Measurements from ENCODE around the gene BARX1. TPM values are rescaled to one million over a fixed set of nuclear protein-coding genes. Genes with fewer than 3 reads are reported as not detected.

BARX1 gene
- total RNA-seq, 2 experiments from 2014 or later, result 1.8 to 1.9 TPM

- no peak overlapping the region for H3K4me3 Mint-ChIP-seq
- H3K27me3 Mint-ChIP-seq, result peaks cover 76% of the 10 kb centered on the region
- peak; percentile 29 for DNase-seq
- no peaks in the 10 kb centered on the region for H3K36me3 Mint-ChIP-seq (ENCODE audit: low read depth)
- no peaks in the 10 kb centered on the region for H3K9me3 Mint-ChIP-seq (ENCODE audit: low read depth)
- CTCF ChIA-PET, result interaction anchor here (1.1 to 1.7 kb wide), 3 partner anchors 13 to 14 kb away, joined by 4 to 5 read pairs (median 4); no protein-coding TSS in a partner anchor
- POLR2A ChIA-PET, result no interaction called here
- ATAC-seq, result no peak
- intact Hi-C loops (cut with DNase I, micrococcal nuclease), result no loop called here
- H3K4me1 Mint-ChIP-seq, result peaks cover 42% of the 10 kb centered on the region
- no peak overlapping the region for H3K27ac Mint-ChIP-seq
Observed at GRCh38 chr9:93949694-93950449, 5.3 kb downstream of the BARX1 start.

GRCh38 chr9:93949073-93949693 is 6.0 kb downstream of the BARX1 start:
- ChIA-PET POLR2A (no interaction called here), CTCF (interaction anchor here (0.6 to 1.5 kb wide), 4 partner anchors 13 to 998 kb away, joined by 3 to 6 read pairs (median 4); no protein-coding TSS in a partner anchor)
- ATAC-seq, result no peak
- intact Hi-C loops (cut with DNase I, micrococcal nuclease), result no loop called here
- Mint-ChIP-seq H3K36me3 (ENCODE audit: low read depth) (no peaks in the 10 kb centered on the region), H3K27me3 (peaks cover 79% of the 10 kb centered on the region), H3K4me1 (peaks cover 42% of the 10 kb centered on the region), H3K9me3 (ENCODE audit: low read depth) (no peaks in the 10 kb centered on the region), H3K27ac (no peak overlapping the region), H3K4me3 (no peak overlapping the region)
- DNase-seq, result peak; percentile 39

- intact Hi-C loops (cut with DNase I, micrococcal nuclease), result no loop called here
- POLR2A ChIA-PET, result interaction anchor here (0.7 kb wide), 1 partner anchor 22 kb away, joined by 3 read pairs; no protein-coding TSS in a partner anchor
- H3K27me3 Mint-ChIP-seq, result peaks cover 79% of the 10 kb centered on the region
- DNase-seq (no peak), ATAC-seq (no peak)
- no peak overlapping the region for H3K4me3 Mint-ChIP-seq
- CTCF ChIA-PET, result interaction anchor here (0.6 to 1.5 kb wide), 4 partner anchors 14 to 999 kb away, joined by 3 to 6 read pairs (median 4); no protein-coding TSS in a partner anchor
- H3K36me3 Mint-ChIP-seq (ENCODE audit: low read depth), result no peaks in the 10 kb centered on the region
- H3K27ac Mint-ChIP-seq, result no peak overlapping the region
- H3K9me3 Mint-ChIP-seq (ENCODE audit: low read depth), result no peaks in the 10 kb centered on the region
- peaks cover 38% of the 10 kb centered on the region for H3K4me1 Mint-ChIP-seq
Observed at GRCh38 chr9:93948441-93949072, 6.6 kb downstream of the BARX1 start.

GRCh38 chr9:93947409-93948070 is 7.6 kb downstream of the BARX1 start:
- intact Hi-C loops (cut with DNase I, micrococcal nuclease), result no loop called here
- H3K27me3 Mint-ChIP-seq, result peaks cover 82% of the 10 kb centered on the region
- H3K27ac Mint-ChIP-seq, result no peak overlapping the region
- no peak for DNase-seq
- H3K4me1 Mint-ChIP-seq, result peaks cover 32% of the 10 kb centered on the region
- H3K36me3 Mint-ChIP-seq (ENCODE audit: low read depth), result no peaks in the 10 kb centered on the region
- no peak overlapping the region for H3K4me3 Mint-ChIP-seq
- ATAC-seq, result no peak
- ChIA-PET POLR2A (no interaction called here), CTCF (interaction anchor here (1.5 kb wide), 2 partner anchors 9 to 265 kb away, joined by 6 read pairs; no protein-coding TSS in a partner anchor)
- no peaks in the 10 kb centered on the region for H3K9me3 Mint-ChIP-seq (ENCODE audit: low read depth)

GRCh38 chr9:93946338-93946712 is 8.8 kb downstream of the BARX1 start:
- ATAC-seq, result no peak
- POLR2A ChIA-PET, result no interaction called here
- no peak overlapping the region for H3K27ac Mint-ChIP-seq
- no peak for DNase-seq
- H3K36me3 Mint-ChIP-seq (ENCODE audit: low read depth), result no peaks in the 10 kb centered on the region
- peaks cover 84% of the 10 kb centered on the region for H3K27me3 Mint-ChIP-seq
- no peaks in the 10 kb centered on the region for H3K9me3 Mint-ChIP-seq (ENCODE audit: low read depth)
- peaks cover 24% of the 10 kb centered on the region for H3K4me1 Mint-ChIP-seq
- intact Hi-C loops (cut with DNase I, micrococcal nuclease), result no loop called here
- H3K4me3 Mint-ChIP-seq, result peak overlapping the region; percentile 2
- CTCF ChIA-PET, result interaction anchor here (0.6 kb wide), 1 partner anchor 22 kb away, joined by 3 read pairs; no protein-coding TSS in a partner anchor

- Mint-ChIP-seq H3K27me3 (peaks cover 83% of the 10 kb centered on the region), H3K27ac (no peak overlapping the region), H3K4me1 (peaks cover 20% of the 10 kb centered on the region), H3K4me3 (peak overlapping the region; percentile 20), H3K9me3 (ENCODE audit: low read depth) (no peaks in the 10 kb centered on the region), H3K36me3 (ENCODE audit: low read depth) (no peaks in the 10 kb centered on the region)
- ATAC-seq (no peak), DNase-seq (no peak)
- ChIA-PET CTCF (no interaction called here), POLR2A (no interaction called here)
- intact Hi-C loops (cut with DNase I, micrococcal nuclease), result no loop called here
Observed at GRCh38 chr9:93945400-93946337, 9.5 kb downstream of the BARX1 start.

GRCh38 chr9:93944011-93944410 is 11.1 kb downstream of the BARX1 start:
- intact Hi-C loops (cut with DNase I, micrococcal nuclease), result no loop called here
- Mint-ChIP-seq H3K27ac (no peak overlapping the region), H3K4me1 (peaks cover 12% of the 10 kb centered on the region), H3K9me3 (ENCODE audit: low read depth) (no peaks in the 10 kb centered on the region), H3K36me3 (ENCODE audit: low read depth) (no peaks in the 10 kb centered on the region), H3K27me3 (peaks cover 74% of the 10 kb centered on the region), H3K4me3 (no peak overlapping the region)
- ChIA-PET POLR2A (no interaction called here), CTCF (no interaction called here)
- ATAC-seq (no peak), DNase-seq (no peak)

GRCh38 chr9:93942161-93942560 is 13.0 kb downstream of the BARX1 start:
- H3K4me1 Mint-ChIP-seq, result peaks cover 10% of the 10 kb centered on the region

GRCh38 chr9:93941493-93941892 is 13.7 kb downstream of the BARX1 start:
- Mint-ChIP-seq H3K9me3 (ENCODE audit: low read depth) (no peaks in the 10 kb centered on the region), H3K4me3 (no peak overlapping the region), H3K27ac (no peak overlapping the region), H3K27me3 (peaks cover 58% of the 10 kb centered on the region), H3K36me3 (ENCODE audit: low read depth) (no peaks in the 10 kb centered on the region), H3K4me1 (peaks cover 10% of the 10 kb centered on the region)
- DNase-seq, result no peak
- intact Hi-C loops (cut with DNase I, micrococcal nuclease), result no loop called here
- ChIA-PET POLR2A (no interaction called here), CTCF (no interaction called here)
- no peak for ATAC-seq

More at GRCh38 chr9:93942161-93942560, 13.0 kb downstream of the BARX1 start:
- DNase-seq (no peak), ATAC-seq (no peak)
- H3K27ac Mint-ChIP-seq, result no peak overlapping the region
- no peak overlapping the region for H3K4me3 Mint-ChIP-seq
- ChIA-PET CTCF (no interaction called here), POLR2A (no interaction called here)
- intact Hi-C loops (cut with DNase I, micrococcal nuclease), result no loop called here
- H3K36me3 Mint-ChIP-seq (ENCODE audit: low read depth), result no peaks in the 10 kb centered on the region
- no peaks in the 10 kb centered on the region for H3K9me3 Mint-ChIP-seq (ENCODE audit: low read depth)
- peaks cover 63% of the 10 kb centered on the region for H3K27me3 Mint-ChIP-seq

- ChIA-PET POLR2A (no interaction called here), CTCF (interaction anchor here (1.1 kb wide), 1 partner anchor 18 kb away, joined by 3 read pairs; no protein-coding TSS in a partner anchor)
- DNase-seq (no peak), ATAC-seq (no peak)
- H3K4me3 Mint-ChIP-seq, result no peak overlapping the region
- peaks cover 55% of the 10 kb centered on the region for H3K27me3 Mint-ChIP-seq
- H3K27ac Mint-ChIP-seq, result no peak overlapping the region
- no peaks in the 10 kb centered on the region for H3K36me3 Mint-ChIP-seq (ENCODE audit: low read depth)
- peaks cover 6% of the 10 kb centered on the region for H3K4me1 Mint-ChIP-seq
- intact Hi-C loops (cut with DNase I, micrococcal nuclease), result no loop called here
- no peaks in the 10 kb centered on the region for H3K9me3 Mint-ChIP-seq (ENCODE audit: low read depth)
Observed at GRCh38 chr9:93940951-93941350, 14.2 kb downstream of the BARX1 start.
